CD4-positive, alpha-beta T cell treated with Interferon alpha-2 for 1 hour (primary cell): ENCODE measurements around the gene HMGN3.
"Not testable (repeated sequence)": the region's sequence is repeated elsewhere in the genome, so short reads cannot be mapped to it uniquely, and the experiment has no call there.

Experiments used
- DNase-seq, 2 donors: peaks; one replicate each; pipeline ENCODE4 v3.0.0-alpha.2; 2020 to 2022

HMGN3 gene

GRCh38 chr6:79234150-79235022 lies at the start of gene HMGN3:
TSS of gene HMGN3 (minus strand) at chr6:79234682.
- DNase-seq = peak; percentile 92 to 93

GRCh38 chr6:79280756-79281155 lies 46.3 kb upstream of the HMGN3 start:
- DNase-seq = no peak

DNA sequence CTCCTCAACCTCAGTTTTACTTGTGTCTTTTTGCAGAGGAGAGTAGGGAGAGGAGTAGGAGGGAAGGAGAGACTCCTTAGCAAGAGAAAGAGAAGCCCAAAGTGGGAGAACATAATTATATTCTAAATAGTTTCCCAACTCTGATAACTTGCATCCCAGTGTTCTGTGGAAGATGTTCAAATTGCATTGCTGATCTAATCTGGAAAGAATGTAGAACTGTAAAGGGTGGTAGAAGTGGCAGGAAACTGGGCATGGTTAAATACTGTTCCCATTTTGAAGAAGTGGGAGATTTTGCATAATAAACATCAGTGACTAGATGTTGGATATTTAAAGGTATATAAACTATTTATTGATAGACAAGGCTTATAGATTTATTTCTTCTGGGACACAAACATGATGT lies 42.6 kb upstream of the HMGN3 start:
- no peak for DNase-seq

- no peak for DNase-seq
These were observed 35.4 kb upstream of the HMGN3 start for GRCh38 chr6:79269877-79270276.

GRCh38 chr6:79267128-79267527 lies 32.6 kb upstream of the HMGN3 start:
- no peak for DNase-seq

DNA sequence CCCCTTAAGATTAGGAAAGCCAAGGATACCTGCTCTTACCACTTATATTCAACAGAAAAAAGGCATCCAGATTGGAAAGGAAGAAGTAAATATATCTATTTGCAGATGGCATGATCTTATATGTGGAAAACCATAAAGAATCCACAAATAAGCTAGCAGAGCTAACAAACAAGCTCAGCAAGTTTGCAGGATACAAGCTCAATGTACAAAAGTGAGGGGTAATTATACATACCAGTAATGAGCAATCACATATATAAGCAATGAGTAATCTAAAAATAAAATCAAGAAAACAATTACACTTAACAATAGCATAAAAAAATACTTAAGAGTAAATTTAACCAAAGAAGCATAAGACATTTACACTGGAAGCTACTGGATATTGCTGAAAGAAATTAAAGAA lies 31.6 kb upstream of the HMGN3 start:
- no peak for DNase-seq

DNA sequence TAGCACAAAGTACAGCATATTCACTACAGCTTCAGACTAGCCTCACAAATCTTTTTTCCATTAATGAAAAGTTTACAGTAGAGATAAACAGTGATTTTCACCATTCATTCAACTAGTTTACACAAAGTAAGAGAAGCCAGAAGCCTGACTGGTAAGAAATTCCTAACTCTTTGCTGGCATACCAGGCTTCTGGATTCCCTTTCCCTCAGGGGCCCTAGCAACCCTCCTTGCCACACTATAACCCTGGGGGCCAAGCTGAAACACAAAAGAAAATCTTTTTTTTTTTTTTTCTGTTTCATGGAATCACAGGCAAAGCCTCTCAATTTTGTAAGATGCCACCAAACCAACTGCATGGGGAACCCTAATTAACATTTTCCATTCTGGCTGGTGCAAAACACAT lies 28.9 kb upstream of the HMGN3 start:
- DNase-seq = no peak

DNA sequence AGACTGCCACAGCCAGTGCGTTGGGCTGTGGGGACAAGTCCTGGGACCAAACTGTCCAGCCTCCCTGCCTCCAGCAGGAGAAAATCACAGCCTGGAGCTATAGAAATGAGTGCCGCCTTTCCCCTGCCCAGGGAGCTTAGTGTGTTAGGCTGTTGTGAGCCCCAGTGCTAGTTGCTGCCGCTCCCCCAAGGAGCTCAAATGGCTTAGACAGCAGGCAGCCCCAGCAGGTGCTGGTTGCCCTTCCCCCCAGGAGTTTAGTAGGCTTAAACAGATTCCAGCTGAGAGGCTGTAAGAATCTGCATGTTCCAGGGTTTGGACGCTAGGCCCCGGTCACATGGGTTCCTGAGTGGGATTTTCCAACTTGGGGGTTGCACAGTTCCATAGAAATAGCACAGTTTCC lies 27.2 kb upstream of the HMGN3 start:
- no peak for DNase-seq

- DNase-seq = no peak
These were observed 26.3 kb upstream of the HMGN3 start for GRCh38 chr6:79260772-79261171.

DNA sequence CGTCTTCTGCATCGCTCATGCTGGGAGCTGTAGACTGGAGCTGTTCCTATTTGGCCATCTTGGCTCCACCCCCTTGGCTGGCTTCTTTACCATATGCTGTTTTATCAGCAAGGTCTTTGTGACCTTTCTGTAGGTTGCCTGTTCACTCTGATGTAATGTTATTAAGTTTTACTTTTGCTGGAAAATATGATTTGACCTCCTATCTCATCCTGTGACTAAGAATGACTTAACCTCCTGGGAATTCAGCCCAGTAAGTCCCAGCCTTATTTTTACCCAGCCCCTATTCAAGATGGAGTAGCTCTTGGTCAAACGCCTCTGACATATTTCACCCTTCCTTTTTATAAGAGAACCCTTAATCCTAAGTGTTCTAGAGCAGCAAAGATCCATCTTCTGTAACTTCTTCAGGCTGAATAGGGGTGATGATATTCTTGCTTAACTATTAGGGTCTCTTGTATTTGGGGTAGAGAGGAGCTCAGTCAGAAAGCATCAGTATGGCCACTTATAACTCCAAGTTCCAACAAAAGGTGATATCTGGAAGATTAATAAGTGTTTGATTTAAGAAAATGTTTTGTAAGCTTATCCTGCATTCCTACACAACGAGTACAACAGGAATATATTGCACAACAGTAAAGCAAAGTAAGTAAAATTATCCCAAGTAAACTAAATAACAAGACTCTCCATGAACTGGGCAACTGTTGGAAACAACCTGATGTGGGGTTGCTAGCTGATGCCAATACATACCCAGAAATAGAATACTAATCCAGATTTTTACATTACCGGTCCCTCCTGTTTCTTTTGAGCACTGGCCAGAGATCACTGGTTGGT lies 23.1 kb upstream of the HMGN3 start:
- DNase-seq = no peak

DNA sequence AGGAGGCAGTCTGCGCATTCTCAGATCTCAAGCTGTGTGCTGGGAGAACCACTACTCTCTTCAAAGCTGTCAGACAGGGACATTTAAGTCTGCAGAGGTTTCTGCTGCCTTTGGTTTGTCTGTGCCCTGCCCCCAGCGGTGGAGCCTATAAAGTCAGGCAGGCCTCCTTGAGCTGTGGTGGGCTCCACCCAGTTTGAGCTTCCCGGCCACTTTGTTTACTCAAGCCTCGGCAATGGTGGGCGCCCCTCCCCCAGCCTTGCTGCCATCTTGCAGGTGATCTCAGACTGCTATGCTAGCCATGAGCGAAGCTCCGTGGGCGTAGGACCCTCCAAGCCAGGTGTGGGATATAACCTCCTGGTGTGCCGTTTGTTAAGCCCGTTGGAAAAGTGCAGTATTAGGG lies 22.3 kb upstream of the HMGN3 start:
- DNase-seq = not testable (repeated sequence)

- DNase-seq = not testable (repeated sequence)
These were observed 20.6 kb upstream of the HMGN3 start for GRCh38 chr6:79255086-79255485.

GRCh38 chr6:79250559-79250958 lies 16.1 kb upstream of the HMGN3 start:
- no peak for DNase-seq

GRCh38 chr6:79250107-79250514 lies 15.6 kb upstream of the HMGN3 start:
- peak in 1 of 2 donors; percentile 28 for DNase-seq

DNA sequence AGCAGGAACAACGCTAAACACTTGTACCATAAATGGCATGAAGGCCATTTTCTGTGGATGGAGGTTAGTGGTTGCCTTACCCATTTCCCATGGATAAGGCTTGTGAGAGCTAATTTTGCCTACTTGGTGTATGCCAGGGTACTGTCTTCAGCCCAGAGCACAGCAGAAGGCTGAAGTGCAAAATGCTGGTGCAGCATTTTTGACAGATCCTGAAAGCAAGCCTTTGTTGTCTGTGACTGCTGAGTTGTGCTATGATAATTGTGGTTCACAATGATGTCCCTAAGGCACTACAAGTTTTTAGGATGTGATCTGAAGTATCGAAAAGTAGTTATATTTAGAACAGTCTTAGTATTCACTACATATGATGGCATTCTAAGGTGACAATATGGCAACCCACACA lies 14.7 kb upstream of the HMGN3 start:
- no peak for DNase-seq

DNA sequence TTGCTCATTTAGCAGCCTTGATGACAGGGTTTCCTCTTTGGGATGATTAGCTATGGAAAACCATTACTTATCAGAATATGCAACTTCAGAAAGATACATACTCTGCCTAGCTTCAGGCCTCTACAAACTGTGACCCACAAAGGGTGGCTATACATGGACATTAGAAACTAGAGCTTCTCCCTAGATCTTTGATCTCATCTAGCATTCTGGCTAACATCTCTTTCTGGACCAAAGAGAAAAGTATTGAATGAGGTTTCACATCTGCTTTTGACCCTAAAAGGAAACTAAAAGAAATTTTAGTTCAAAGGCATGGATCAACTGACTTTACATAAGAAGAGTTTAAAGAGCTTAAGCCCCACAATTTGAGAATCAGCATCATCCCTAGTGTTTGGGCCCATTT lies 12.4 kb upstream of the HMGN3 start:
- DNase-seq = no peak

DNA sequence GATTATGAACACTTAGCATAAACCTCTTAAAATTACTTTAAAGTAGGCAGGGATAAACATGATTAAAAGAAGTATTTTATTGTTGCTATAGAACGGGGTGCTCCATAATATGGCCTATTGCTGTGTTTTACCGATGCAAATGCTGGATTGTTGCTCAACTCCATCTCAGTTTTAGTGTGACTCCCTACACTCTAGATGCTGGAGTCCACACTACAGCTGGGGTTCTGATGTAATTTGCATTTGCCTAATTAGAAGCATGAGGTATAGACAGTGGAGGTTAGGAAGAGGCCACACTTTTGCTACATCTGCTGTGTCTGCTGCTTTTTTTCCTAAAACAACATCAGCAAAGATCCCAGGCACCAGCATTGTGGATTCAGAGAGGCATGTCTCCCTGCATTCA lies 6.7 kb upstream of the HMGN3 start:
- no peak for DNase-seq

DNA sequence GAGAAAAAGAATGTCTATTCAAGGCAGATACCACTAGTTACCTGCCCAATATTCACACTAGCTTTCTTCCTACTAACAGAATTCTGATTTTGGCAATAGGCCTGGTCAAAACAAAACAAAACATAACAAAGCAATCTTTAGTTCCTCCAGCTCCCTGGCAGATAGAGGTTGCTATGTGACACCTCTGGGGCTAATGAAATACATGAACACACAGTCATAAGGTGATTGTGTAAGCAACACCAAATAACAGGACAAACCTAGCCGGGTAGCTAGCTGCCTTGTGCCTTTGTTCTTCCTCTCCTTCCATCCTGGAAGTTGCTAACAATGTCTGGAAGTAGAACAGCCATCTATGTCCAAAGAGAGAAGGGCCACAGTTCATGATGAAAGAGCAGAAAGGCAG lies 6.0 kb upstream of the HMGN3 start:
- DNase-seq = no peak

GRCh38 chr6:79239536-79240168 lies 5.2 kb upstream of the HMGN3 start:
- no peak for DNase-seq

- no peak for DNase-seq
These were observed 4.4 kb upstream of the HMGN3 start for GRCh38 chr6:79238919-79239318.

DNA sequence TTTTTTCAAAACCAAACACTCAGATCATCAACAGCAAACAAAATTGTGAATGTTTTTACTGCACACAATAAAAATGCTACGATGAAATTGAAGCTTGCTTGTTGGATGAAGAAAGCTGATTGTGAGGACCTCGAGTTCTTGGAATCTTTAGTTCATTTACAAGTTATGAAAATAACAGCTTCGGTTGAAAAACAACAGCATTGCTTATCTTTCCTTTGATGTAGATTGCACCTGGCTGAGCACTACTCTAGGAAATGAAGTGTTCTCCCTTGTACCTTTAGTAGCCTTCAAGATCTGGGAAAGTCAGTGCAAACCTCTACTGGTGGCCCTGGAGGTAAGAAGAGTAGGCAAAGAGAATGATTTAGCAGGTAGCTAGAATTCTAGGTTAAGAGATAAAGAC lies 2.2 kb upstream of the HMGN3 start:
- no peak for DNase-seq

DNA sequence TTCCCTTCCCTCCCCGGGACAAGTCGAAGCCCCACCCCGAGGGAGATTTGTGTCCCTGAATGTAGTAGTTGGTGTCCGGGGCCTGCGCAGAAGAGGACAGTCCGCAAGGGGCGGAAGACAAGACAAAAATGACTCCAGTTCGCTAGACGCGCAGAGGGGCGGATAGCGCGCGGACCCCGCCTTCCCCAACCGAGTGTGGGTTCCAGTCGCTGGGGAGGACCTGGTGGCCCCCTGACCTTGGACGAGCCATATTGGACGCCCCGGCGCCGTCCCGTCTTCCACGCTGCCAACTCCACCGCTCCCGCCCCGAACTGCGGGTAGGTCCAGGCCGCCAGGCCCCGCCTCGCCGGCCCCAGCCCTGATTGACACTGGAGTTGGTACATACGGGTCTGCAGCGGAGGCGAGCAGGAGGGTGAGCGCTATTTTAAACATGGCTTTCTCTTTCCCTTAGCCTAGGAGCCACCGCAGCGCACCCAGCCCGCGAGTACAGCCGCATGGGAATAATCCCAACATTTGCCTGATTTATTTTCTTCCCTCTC lies 802 bp downstream of the HMGN3 start:
- DNase-seq = peak; percentile 60 to 73
